Measurements from ENCODE around the gene PALD1.

Gene PALD1

DNA sequence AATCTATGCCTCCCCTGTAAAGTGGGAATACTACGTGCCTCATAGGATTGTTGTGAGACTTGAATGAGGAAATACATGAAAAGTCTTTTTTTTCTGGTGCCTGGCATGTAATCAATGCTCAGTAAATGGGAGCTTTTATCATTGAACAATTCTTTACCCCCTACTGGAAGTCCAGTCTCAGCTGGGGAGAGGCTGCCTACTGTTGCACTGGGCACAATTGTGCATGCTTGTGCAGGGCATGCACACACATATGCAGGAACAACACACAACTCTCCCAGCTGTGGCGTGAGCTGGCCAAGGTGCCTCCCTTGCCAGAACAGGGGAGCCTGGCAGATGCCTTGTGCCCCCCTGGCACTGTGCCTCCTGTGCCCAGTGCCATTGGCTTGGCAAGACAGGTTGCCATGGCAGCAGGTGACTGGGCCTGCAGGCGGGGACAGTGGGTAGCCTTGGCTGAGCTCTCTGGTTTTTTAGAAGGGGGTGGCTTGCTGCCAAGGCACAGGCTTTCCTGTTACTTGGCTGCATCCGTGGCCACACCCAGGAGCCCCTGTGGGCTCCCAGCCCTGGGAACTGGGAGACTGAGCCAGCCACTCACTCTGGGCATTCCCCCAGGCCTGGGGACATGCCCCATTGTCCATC lies 16.1 kb upstream of the PALD1 start:
- in situ Hi-C loops (cut with HindIII; ENCODE audit: low sequenced_read_pairs): loop anchor here (25.0 kb wide), 1 partner anchor 300 kb away; no protein-coding TSS in a partner anchor

DNA sequence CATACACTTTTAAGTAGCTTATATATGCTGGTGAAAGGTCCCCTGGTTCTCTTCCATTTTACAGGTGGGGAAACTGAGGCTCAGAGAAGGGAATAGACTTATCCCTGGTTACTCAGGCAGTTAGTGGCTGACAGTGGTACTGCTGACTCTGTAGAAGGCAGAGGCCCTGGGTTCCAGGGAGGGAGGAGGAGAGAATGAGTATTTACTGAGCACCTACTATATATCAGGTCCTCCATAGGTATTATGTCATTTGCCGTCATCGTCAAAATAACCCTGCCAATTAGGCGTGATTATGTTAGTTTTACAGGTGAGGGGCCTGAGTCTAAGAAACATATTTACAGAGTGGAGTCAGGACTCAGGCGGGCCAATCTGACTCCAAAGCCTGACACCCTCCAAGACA lies 13.3 kb upstream of the PALD1 start:
- H3K4me3 ChIP-seq (ENCODE audit: low read depth, low read length): no peak overlapping the region
- in situ Hi-C loops (cut with HindIII; ENCODE audit: low sequenced_read_pairs): loop anchor here (5.0 to 25.0 kb wide), 2 partner anchors 87 to 297 kb away; no protein-coding TSS in a partner anchor
- no peak for DNase-seq (ENCODE audit: low read depth)
- TF ChIP-seq, protein P1, sequence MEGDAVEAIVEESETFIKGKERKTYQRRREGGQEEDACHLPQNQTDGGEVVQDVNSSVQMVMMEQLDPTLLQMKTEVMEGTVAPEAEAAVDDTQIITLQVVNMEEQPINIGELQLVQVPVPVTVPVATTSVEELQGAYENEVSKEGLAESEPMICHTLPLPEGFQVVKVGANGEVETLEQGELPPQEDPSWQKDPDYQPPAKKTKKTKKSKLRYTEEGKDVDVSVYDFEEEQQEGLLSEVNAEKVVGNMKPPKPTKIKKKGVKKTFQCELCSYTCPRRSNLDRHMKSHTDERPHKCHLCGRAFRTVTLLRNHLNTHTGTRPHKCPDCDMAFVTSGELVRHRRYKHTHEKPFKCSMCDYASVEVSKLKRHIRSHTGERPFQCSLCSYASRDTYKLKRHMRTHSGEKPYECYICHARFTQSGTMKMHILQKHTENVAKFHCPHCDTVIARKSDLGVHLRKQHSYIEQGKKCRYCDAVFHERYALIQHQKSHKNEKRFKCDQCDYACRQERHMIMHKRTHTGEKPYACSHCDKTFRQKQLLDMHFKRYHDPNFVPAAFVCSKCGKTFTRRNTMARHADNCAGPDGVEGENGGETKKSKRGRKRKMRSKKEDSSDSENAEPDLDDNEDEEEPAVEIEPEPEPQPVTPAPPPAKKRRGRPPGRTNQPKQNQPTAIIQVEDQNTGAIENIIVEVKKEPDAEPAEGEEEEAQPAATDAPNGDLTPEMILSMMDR (IDR thresholded peaks at IDR 0.05; ENCODE audit: low read depth, low read length, missing control alignments): no peak

More for the DNA sequence above, 16.1 kb upstream of the PALD1 start:
- TF ChIP-seq, protein P1 (IDR thresholded peaks at IDR 0.05; ENCODE audit: low read depth, low read length, missing control alignments): no peak
- DNase-seq (ENCODE audit: low read depth): no peak
- no peak overlapping the region for H3K4me3 ChIP-seq (ENCODE audit: low read depth, low read length)

DNA sequence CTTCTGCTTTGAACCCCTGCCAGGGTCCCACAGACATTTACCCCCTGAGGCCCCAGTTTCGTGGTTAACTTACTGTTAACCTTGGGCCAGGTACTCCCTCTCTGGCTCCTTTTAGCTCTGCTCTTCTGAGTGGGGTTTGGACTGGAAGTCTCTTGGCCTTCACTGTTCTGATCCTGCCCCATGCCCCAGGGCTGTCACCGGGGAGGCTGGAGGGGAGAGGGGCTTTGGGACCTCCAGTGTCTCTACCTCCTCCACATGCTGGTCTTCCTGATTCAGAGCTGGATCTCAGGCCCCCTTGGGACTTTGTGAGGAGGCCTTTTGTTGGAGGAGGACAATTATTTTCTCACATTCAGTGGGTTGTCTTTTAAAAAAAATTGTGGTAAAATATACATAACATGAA lies 12.7 kb upstream of the PALD1 start:
- no peak overlapping the region for H3K4me3 ChIP-seq (ENCODE audit: low read depth, low read length)
- in situ Hi-C loops (cut with HindIII; ENCODE audit: low sequenced_read_pairs): loop anchor here (5.0 to 25.0 kb wide), 2 partner anchors 86 to 296 kb away; no protein-coding TSS in a partner anchor

DNA sequence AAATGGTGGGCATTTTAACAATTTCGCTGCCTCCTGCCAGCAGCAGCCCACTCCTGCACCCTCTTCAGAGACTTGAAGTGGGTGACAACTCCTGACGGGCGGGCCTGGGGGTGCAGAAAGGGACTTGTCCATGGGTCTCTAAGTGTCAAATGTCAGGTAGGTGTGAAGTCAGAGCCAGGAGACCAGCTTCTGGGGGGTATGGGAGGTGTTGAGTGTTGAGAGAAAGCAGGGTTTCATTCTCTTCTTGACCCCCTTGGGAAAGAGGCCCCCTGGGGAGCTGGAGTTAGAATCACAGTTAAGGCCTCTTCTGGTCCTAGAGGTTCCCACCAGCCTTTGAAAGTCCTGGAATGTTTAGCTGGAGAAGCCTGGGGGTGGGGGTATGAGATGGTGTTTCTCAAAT lies 11.6 kb upstream of the PALD1 start:
- H3K4me3 ChIP-seq (ENCODE audit: low read depth, low read length): no peak overlapping the region
- in situ Hi-C loops (cut with HindIII; ENCODE audit: low sequenced_read_pairs): loop anchor here (5.0 to 25.0 kb wide), 2 partner anchors 85 to 295 kb away; no protein-coding TSS in a partner anchor
- no peak for DNase-seq (ENCODE audit: low read depth)
- TF ChIP-seq, protein P1 (IDR thresholded peaks at IDR 0.05; ENCODE audit: low read depth, low read length, missing control alignments): no peak

More for the DNA sequence above, 12.7 kb upstream of the PALD1 start:
- DNase-seq (ENCODE audit: low read depth): no peak
- TF ChIP-seq, protein P1 (IDR thresholded peaks at IDR 0.05; ENCODE audit: low read depth, low read length, missing control alignments): no peak

DNA sequence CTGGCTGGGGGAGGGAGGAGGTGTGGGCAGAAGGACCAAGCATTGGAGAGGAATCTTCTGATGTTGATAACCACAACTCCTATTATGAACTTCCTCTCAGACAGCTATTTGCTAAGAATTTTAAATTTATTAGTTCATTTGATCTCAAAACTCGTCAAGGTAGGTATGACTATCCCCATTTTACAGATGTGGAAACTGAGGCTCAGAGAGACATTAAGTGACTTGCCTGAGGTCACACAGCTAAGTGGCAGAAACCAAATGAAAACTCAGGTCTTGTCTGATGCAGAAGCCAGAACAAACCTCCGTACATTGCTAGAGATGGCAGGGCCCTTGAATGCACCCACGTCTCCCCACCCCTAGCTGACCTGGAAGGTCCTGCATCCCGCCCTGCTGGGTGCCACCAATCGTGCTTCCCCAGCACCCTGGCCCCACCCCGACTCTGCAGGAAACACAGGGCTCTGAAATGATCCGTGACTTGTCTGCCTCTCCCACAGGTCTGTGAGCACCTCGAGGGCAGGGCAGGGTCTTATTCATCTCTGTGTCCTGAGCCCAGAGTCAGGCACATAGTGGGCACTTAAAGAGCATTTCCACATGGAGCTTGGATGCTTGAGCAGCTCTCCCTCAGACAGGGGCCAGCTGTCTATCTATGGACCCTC lies 5.6 kb upstream of the PALD1 start:
- DNase-seq (ENCODE audit: low read depth): no peak
- TF ChIP-seq, protein P1 (IDR thresholded peaks at IDR 0.05; ENCODE audit: low read depth, low read length, missing control alignments): no peak
- in situ Hi-C loops (cut with HindIII; ENCODE audit: low sequenced_read_pairs): loop anchor here (25.0 kb wide), 1 partner anchor 289 kb away; no protein-coding TSS in a partner anchor
- no peak overlapping the region for H3K4me3 ChIP-seq (ENCODE audit: low read depth, low read length)

DNA sequence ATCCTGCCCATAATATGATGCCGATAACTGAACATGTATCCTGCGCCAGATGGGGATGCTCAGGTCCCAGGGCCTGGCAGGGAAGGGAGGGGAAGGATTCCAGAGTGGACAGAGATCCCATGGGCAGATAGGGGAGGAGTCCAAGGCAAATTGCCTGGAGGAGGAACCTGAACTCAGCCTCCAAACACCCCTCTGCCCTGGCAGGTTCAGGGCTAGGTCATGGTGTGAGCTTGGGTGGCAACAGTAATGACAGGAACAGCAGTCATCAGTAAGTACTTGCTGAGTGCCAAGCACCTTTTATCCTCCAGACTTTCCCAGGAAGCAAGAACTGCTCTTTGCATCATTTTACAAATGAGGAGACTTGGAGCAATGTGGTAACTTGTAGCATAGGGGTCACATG lies 3.8 kb upstream of the PALD1 start:
- no peak for DNase-seq (ENCODE audit: low read depth)
- TF ChIP-seq, protein P1 (IDR thresholded peaks at IDR 0.05; ENCODE audit: low read depth, low read length, missing control alignments): no peak
- no peak overlapping the region for H3K4me3 ChIP-seq (ENCODE audit: low read depth, low read length)
- in situ Hi-C loops (cut with HindIII; ENCODE audit: low sequenced_read_pairs): loop anchor here (25.0 kb wide), 1 partner anchor 288 kb away; no protein-coding TSS in a partner anchor

Measured in astrocyte of the cerebellum (primary cell).